MM.1S (cell line): ENCODE results near the gene ADCYAP1R1.

Experiments
- EZH2 ChIP-seq: fragments of 300-600 bp; sonication (generic); optimal IDR thresholded peaks from 2 replicates; pipeline ENCODE3; 2017; ENCODE audit warnings: low read depth, mild to moderate bottlenecking, antibody characterized with exemption, low read length, mixed read lengths
- EZH2phosphoT487 ChIP-seq: fragments of 300-600 bp; sonication (generic); IDR thresholded peaks from 2 replicates; pipeline ENCODE4 v1.6.1; 2018; ENCODE audit warnings: antibody characterized with exemption, low read length
- TF ChIP-seq, protein P1 (sequence below): fragments of 300-600 bp; sonication (generic); IDR thresholded peaks from 2 replicates; pipeline ENCODE4 v1.5.1; 2016; ENCODE audit warnings: antibody characterized with exemption, low read length, mixed read lengths

DNA sequence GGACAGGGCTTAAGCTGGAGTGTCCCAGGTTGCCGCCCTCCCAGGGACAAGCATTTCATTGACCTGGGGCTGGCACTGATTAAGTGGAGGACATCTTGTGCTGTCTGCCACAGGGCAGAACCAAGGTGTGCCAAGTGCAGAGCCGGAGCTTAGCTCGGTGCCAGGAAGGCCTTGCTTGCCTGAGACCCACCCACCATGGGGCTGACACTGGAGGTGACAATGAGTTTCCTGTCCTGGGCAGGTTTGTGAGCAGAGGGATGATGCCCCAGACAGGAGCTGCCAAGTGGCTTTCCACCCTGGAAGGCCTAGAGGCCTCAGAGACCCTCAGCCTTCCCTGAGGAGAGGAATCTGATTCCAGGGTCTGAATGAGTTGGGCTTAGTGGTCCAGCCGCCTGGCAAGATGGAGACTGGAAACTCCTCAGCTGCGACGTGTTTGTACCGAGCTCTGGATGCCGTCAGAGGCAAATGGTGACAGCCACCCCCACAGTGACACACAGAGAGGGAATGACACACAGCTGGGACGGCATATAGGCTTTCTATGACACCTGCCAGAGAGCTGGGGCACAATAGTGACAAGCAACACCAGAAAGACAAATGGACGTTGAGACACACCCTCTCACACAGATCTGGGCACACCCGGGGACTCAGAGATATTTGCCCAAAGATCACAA, 2.6 kb downstream of the ADCYAP1R1 start:
- TF ChIP-seq, protein P1, sequence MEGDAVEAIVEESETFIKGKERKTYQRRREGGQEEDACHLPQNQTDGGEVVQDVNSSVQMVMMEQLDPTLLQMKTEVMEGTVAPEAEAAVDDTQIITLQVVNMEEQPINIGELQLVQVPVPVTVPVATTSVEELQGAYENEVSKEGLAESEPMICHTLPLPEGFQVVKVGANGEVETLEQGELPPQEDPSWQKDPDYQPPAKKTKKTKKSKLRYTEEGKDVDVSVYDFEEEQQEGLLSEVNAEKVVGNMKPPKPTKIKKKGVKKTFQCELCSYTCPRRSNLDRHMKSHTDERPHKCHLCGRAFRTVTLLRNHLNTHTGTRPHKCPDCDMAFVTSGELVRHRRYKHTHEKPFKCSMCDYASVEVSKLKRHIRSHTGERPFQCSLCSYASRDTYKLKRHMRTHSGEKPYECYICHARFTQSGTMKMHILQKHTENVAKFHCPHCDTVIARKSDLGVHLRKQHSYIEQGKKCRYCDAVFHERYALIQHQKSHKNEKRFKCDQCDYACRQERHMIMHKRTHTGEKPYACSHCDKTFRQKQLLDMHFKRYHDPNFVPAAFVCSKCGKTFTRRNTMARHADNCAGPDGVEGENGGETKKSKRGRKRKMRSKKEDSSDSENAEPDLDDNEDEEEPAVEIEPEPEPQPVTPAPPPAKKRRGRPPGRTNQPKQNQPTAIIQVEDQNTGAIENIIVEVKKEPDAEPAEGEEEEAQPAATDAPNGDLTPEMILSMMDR: no peak
- TF ChIP-seq EZH2 (no peak), EZH2phosphoT487 (no peak)
